GM18511 (cell line): ENCODE measurements around the gene INSM1.
"Not testable (repeated sequence)": the region's sequence is repeated elsewhere in the genome, so short reads cannot be mapped to it uniquely, and the experiment has no call there.

ENCODE experiments used
- ATAC-seq: cut with Tn5 transposase; IDR thresholded peaks from one replicate; pipeline ENCODE4 v1.9.1; 2021; ENCODE audit warnings: mild to moderate bottlenecking, moderate library complexity; ENCODE audit not compliant: unreplicated experiment

INSM1 gene

GRCh38 chr20:20367575-20368417 is at the start of gene INSM1:
Gene INSM1, plus strand, starts transcription at chr20:20368104. Its CDS starts 164 bp downstream, at chr20:20368268.
- ATAC-seq, result no peak

GRCh38 chr20:20318365-20319161 is 49.3 kb upstream of the INSM1 start:
- ATAC-seq, result no peak

GRCh38 chr20:20321134-20321533 is 46.8 kb upstream of the INSM1 start:
- no peak for ATAC-seq

- no peak for ATAC-seq
Measured at GRCh38 chr20:20321917-20322316, 46.0 kb upstream of the INSM1 start.

GRCh38 chr20:20322912-20323311 is 45.0 kb upstream of the INSM1 start:
- no peak for ATAC-seq

- ATAC-seq, result no peak
Measured at GRCh38 chr20:20327746-20328145, 40.2 kb upstream of the INSM1 start.

GRCh38 chr20:20329564-20329963 is 38.3 kb upstream of the INSM1 start:
- no peak for ATAC-seq

- no peak for ATAC-seq
Measured at GRCh38 chr20:20331156-20331555, 36.7 kb upstream of the INSM1 start.

- no peak for ATAC-seq
Measured at GRCh38 chr20:20331817-20332216, 36.1 kb upstream of the INSM1 start.

GRCh38 chr20:20333866-20334265 is 34.0 kb upstream of the INSM1 start:
- ATAC-seq, result peak; percentile 53

GRCh38 chr20:20334489-20334888 is 33.4 kb upstream of the INSM1 start:
- ATAC-seq, result peak; percentile 97

- ATAC-seq, result no peak
Measured at GRCh38 chr20:20338133-20338730, 29.7 kb upstream of the INSM1 start.

- no peak for ATAC-seq
Measured at GRCh38 chr20:20340443-20340842, 27.5 kb upstream of the INSM1 start.

GRCh38 chr20:20341371-20341770 is 26.5 kb upstream of the INSM1 start:
- no peak for ATAC-seq

GRCh38 chr20:20342066-20342465 is 25.8 kb upstream of the INSM1 start:
- ATAC-seq, result no peak

GRCh38 chr20:20343932-20344331 is 24.0 kb upstream of the INSM1 start:
- ATAC-seq, result no peak

- ATAC-seq, result no peak
Measured at GRCh38 chr20:20344476-20344875, 23.4 kb upstream of the INSM1 start.

- ATAC-seq, result no peak
Measured at GRCh38 chr20:20353576-20353975, 14.3 kb upstream of the INSM1 start.

GRCh38 chr20:20355503-20355902 is 12.4 kb upstream of the INSM1 start:
- ATAC-seq, result not testable (repeated sequence)

GRCh38 chr20:20358801-20359200 is 9.1 kb upstream of the INSM1 start:
- ATAC-seq, result no peak

GRCh38 chr20:20359628-20360027 is 8.3 kb upstream of the INSM1 start:
- no peak for ATAC-seq

- no peak for ATAC-seq
Measured at GRCh38 chr20:20360464-20360863, 7.4 kb upstream of the INSM1 start.
